ENCODE results near the gene TNP1. TPM values are rescaled to one million over a fixed set of nuclear protein-coding genes. Genes with fewer than 3 reads are reported as not detected.

TNP1 gene
- total and polyA plus RNA-seq, 2 experiments from 2014 or later: not detected

DNA sequence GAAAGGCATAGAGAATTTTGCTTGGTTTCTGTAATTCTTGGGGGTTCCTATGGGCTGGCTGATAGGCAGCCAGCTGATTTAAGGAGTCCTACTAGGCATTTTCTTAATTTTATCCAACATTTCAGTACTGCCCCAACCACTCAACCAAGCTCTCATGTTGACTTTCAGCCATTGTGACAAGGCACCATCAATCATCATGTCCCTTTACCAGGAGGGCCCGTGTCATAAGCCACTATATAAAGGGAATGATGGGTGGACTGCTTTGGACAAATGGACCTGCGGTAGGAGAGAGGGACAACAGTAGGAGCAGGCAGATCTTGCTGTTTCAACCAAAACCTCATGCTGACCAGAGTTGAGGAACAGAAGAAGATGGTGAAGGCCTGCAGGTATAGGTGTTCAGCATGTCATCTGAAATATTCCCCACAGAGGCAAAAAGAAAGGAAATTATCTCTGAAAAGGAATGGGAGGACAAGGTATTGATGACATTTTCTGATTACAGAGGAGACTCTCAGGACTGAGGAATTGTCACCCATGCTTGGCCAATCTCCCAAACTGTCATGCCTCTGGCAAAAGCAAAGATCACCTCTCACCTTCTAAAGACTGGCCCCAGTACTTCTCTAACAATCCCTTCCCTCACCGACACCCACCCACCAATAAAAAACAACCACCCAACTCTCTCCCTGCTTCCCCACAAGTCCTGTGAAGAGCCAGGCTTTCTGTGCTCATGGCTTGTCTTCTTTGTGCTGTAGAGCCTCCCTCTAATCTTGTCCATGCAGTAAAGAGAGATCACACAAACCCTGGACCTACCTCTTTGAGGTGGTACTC, 10.9 kb upstream of the TNP1 start (continued):
- TF ChIP-seq, protein P1, sequence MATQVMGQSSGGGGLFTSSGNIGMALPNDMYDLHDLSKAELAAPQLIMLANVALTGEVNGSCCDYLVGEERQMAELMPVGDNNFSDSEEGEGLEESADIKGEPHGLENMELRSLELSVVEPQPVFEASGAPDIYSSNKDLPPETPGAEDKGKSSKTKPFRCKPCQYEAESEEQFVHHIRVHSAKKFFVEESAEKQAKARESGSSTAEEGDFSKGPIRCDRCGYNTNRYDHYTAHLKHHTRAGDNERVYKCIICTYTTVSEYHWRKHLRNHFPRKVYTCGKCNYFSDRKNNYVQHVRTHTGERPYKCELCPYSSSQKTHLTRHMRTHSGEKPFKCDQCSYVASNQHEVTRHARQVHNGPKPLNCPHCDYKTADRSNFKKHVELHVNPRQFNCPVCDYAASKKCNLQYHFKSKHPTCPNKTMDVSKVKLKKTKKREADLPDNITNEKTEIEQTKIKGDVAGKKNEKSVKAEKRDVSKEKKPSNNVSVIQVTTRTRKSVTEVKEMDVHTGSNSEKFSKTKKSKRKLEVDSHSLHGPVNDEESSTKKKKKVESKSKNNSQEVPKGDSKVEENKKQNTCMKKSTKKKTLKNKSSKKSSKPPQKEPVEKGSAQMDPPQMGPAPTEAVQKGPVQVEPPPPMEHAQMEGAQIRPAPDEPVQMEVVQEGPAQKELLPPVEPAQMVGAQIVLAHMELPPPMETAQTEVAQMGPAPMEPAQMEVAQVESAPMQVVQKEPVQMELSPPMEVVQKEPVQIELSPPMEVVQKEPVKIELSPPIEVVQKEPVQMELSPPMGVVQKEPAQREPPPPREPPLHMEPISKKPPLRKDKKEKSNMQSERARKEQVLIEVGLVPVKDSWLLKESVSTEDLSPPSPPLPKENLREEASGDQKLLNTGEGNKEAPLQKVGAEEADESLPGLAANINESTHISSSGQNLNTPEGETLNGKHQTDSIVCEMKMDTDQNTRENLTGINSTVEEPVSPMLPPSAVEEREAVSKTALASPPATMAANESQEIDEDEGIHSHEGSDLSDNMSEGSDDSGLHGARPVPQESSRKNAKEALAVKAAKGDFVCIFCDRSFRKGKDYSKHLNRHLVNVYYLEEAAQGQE (IDR thresholded peaks at IDR 0.05; ENCODE audit: unreplicated experiment): no peak
- TF ChIP-seq, protein P2, sequence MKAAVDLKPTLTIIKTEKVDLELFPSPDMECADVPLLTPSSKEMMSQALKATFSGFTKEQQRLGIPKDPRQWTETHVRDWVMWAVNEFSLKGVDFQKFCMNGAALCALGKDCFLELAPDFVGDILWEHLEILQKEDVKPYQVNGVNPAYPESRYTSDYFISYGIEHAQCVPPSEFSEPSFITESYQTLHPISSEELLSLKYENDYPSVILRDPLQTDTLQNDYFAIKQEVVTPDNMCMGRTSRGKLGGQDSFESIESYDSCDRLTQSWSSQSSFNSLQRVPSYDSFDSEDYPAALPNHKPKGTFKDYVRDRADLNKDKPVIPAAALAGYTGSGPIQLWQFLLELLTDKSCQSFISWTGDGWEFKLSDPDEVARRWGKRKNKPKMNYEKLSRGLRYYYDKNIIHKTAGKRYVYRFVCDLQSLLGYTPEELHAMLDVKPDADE (IDR thresholded peaks at IDR 0.05): no peak

DNA sequence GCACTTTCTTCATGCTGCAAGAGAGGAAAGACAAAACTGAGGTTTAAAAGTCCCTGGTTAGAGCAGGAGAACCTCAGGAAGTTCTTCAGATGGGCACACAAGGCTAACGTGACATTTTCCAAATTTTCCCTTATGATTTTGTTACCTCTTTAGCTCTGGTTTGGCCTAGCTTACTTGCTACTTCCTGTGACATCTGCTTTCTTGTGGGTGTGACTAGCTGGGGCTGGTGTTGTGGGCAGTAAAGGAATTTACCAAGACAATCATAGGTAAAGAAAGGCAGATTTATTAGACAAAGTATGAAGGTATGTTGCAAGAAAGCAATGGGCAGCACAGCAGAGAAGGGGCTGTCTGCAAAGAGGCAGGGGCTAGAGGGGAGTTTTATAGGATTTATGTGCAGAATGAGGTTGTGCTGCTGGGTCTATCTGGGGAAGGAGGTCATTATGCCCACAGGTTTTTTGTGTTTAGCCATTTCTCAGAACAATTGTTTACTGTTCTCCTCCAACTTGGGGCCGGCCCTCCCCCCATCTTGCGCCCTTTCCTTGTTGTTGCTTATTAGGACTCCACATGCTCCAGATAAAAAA, 6.7 kb upstream of the TNP1 start:
- Mint-ChIP-seq H3K27me3 (ENCODE audit: insufficient read depth, low read depth, poor library complexity) (peaks cover 3% of the 10 kb centered on the region), H3K36me3 (ENCODE audit: low read depth) (peaks cover 3% of the 10 kb centered on the region; the same call in 2 of the 3 replicates), H3K4me3 (no peak overlapping the region), H3K27ac (no peak overlapping the region), H3K9me3 (peaks cover 19% of the 10 kb centered on the region), H3K4me1 (no peaks in the 10 kb centered on the region)
- Histone ChIP-seq H3K36me3 (ENCODE audit: insufficient read depth) (no peaks in the 10 kb centered on the region), H3K4me1 (ENCODE audit: insufficient read depth) (no peaks in the 10 kb centered on the region), H3K9me2 (ENCODE audit: insufficient read depth) (peaks cover 26% of the 10 kb centered on the region), H3F3A (replicated peaks; ENCODE audit: low read depth) (no peaks in the 10 kb centered on the region), H3K4me3 (no peak overlapping the region), H3K27me3 (ENCODE audit: insufficient read depth) (no peaks in the 10 kb centered on the region), H3K4me2 (no peak overlapping the region), H4K20me1 (replicated peaks; ENCODE audit: insufficient read depth) (no peaks in the 10 kb centered on the region), H3K79me2 (replicated peaks; ENCODE audit: insufficient read depth) (no peaks in the 10 kb centered on the region), H2AFZ (no peak overlapping the region), H3K27ac (ENCODE audit: low read depth) (no peak overlapping the region)
- ATAC-seq (no peak), DNase-seq (ENCODE audit: low spot score) (no peak)
- TF ChIP-seq POLR2AphosphoS5 (IDR thresholded peaks at IDR 0.05; ENCODE audit: low read depth) (no peak), EZH2phosphoT487 (IDR thresholded peaks at IDR 0.05; ENCODE audit: unreplicated experiment) (no peak)

DNA sequence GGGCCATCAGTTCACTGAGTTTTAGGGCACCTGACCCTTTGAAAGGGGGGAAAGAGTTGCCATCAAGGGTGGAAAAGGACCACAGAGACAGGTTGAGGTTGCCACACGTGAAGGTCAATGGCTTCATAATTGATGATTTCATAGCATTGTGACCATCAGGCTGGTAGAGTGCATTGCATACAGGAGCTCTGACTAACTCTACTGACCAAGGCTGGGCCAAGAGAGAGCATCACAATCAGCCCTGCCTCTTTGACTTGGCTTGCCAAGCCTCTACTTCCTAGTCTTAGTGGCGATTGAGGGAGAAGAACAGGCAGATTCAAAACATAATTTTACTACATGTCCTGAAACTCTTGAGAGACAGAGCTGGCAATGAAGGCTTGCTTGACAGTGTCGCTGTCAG, 5.8 kb upstream of the TNP1 start:
- Mint-ChIP-seq H3K9me3 (peaks cover 19% of the 10 kb centered on the region), H3K36me3 (ENCODE audit: low read depth) (peaks cover 3% of the 10 kb centered on the region; the same call in 2 of the 3 replicates)
- TF ChIP-seq, protein P3, sequence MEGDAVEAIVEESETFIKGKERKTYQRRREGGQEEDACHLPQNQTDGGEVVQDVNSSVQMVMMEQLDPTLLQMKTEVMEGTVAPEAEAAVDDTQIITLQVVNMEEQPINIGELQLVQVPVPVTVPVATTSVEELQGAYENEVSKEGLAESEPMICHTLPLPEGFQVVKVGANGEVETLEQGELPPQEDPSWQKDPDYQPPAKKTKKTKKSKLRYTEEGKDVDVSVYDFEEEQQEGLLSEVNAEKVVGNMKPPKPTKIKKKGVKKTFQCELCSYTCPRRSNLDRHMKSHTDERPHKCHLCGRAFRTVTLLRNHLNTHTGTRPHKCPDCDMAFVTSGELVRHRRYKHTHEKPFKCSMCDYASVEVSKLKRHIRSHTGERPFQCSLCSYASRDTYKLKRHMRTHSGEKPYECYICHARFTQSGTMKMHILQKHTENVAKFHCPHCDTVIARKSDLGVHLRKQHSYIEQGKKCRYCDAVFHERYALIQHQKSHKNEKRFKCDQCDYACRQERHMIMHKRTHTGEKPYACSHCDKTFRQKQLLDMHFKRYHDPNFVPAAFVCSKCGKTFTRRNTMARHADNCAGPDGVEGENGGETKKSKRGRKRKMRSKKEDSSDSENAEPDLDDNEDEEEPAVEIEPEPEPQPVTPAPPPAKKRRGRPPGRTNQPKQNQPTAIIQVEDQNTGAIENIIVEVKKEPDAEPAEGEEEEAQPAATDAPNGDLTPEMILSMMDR (conservative IDR thresholded peaks at IDR 0.05; ENCODE audit: low read depth in 2 of 2): no peak
- TF ChIP-seq, protein P2 (IDR thresholded peaks at IDR 0.05): no peak
- TF ChIP-seq NANOG (IDR thresholded peaks at IDR 0.05; ENCODE audit: borderline replicate concordance) (no peak), ZNF114 (CRISPR knock-in tag; IDR thresholded peaks at IDR 0.05) (no peak), CREB1 (CRISPR knock-in tag; IDR thresholded peaks at IDR 0.05; ENCODE audit: low read depth) (no peak)
- TF ChIP-seq, protein P1 (IDR thresholded peaks at IDR 0.05; ENCODE audit: unreplicated experiment): no peak

More for the DNA sequence above, 5.8 kb upstream of the TNP1 start:
- Histone ChIP-seq H2AFZ (no peak overlapping the region), H3F3A (replicated peaks; ENCODE audit: low read depth) (no peaks in the 10 kb centered on the region), H3K79me2 (replicated peaks; ENCODE audit: insufficient read depth) (no peaks in the 10 kb centered on the region), H4K20me1 (replicated peaks; ENCODE audit: insufficient read depth) (no peaks in the 10 kb centered on the region), H3K4me3 (no peak overlapping the region), H3K4me1 (ENCODE audit: insufficient read depth) (no peaks in the 10 kb centered on the region), H3K36me3 (ENCODE audit: insufficient read depth) (no peaks in the 10 kb centered on the region), H3K9me2 (ENCODE audit: insufficient read depth) (peaks cover 25% of the 10 kb centered on the region), H3K27me3 (ENCODE audit: insufficient read depth) (no peaks in the 10 kb centered on the region), H3K27ac (ENCODE audit: low read depth) (no peak overlapping the region), H3K4me2 (no peak overlapping the region)
- Mint-ChIP-seq H3K4me1 (no peaks in the 10 kb centered on the region), H3K27me3 (ENCODE audit: insufficient read depth, low read depth, poor library complexity) (peaks cover 3% of the 10 kb centered on the region), H3K27ac (no peak overlapping the region), H3K4me3 (no peak overlapping the region)
- ATAC-seq (no peak), DNase-seq (ENCODE audit: low spot score) (no peak)
